ENCODE measurements around the gene ATG16L1. TPM values are rescaled to one million over a fixed set of nuclear protein-coding genes. Genes with fewer than 3 reads are reported as not detected.

Gene ATG16L1
- total and polyA plus RNA-seq, 2 experiments from 2014 or later: 15.3 to 37.9 TPM

DNA sequence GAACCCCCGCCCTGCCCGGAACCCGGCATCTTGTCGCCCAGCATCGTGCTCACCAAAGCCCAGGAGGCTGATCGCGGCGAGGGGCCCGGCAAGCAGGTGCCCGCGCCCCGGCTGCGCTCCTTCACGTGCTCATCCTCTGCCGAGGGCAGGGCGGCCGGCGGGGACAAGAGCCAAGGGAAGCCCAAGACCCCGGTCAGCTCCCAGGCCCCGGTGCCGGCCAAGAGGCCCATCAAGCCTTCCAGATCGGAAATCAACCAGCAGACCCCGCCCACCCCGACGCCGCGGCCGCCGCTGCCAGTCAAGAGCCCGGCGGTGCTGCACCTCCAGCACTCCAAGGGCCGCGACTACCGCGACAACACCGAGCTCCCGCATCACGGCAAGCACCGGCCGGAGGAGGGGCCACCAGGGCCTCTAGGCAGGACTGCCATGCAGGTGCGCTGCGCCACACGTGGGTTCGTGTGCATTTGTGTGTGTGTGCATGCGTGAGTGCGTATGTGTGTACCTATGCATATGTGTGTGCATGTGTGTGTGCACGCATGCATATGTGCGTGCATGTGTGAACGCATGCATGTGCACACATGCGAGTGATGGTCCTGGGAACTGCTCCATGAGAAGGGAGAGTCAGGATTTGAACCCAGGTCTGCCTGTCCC is 47.1 kb upstream of the ATG16L1 start (continued):
- TF ChIP-seq, protein P1, sequence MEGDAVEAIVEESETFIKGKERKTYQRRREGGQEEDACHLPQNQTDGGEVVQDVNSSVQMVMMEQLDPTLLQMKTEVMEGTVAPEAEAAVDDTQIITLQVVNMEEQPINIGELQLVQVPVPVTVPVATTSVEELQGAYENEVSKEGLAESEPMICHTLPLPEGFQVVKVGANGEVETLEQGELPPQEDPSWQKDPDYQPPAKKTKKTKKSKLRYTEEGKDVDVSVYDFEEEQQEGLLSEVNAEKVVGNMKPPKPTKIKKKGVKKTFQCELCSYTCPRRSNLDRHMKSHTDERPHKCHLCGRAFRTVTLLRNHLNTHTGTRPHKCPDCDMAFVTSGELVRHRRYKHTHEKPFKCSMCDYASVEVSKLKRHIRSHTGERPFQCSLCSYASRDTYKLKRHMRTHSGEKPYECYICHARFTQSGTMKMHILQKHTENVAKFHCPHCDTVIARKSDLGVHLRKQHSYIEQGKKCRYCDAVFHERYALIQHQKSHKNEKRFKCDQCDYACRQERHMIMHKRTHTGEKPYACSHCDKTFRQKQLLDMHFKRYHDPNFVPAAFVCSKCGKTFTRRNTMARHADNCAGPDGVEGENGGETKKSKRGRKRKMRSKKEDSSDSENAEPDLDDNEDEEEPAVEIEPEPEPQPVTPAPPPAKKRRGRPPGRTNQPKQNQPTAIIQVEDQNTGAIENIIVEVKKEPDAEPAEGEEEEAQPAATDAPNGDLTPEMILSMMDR (conservative IDR thresholded peaks at IDR 0.05; ENCODE audit: low read depth in 2 of 2): no peak

DNA sequence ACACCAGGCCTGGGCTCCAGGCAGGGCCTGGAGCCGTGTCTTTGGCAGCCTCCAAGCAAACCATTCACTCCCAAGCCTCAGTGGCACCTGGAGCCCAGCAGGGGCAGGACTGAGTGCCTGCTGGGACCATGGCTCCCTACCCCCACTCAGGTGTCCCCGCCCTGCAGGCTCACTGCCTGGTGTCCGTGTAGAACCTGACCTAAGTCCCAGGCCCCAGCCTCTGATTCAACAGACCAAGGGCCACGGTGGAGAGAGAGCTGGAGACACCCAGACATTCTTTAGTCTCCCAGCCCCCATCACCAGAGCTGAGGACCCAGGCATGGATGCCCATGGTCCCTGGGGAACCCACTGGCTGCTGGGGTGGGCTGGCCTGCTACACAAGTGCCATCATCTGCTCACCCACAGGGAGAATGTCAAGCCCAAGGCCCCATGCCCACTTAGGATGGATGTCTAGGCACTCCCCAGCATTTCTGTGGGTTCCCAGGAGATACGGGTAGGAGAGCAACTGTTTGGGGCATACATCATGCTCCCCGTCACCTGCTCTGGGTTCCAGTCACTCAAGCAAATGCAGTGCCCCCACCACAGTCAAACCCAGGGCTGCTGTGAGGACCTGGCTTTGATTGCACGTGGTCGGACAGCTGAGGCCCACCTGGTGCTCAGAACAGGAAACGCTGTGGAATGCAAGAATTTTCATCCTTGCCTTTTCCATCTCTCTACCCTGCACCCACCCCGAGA is 42.9 kb upstream of the ATG16L1 start:
- Mint-ChIP-seq H3K27ac (no peak overlapping the region), H3K9me3 (peaks cover 8% of the 10 kb centered on the region), H3K4me3 (peak overlapping the region; percentile 46; the same call in 1 of the 3 replicates), H3K27me3 (ENCODE audit: insufficient read depth, low read depth, poor library complexity) (peaks cover 24% of the 10 kb centered on the region), H3K4me1 (peaks cover 35% of the 10 kb centered on the region), H3K36me3 (ENCODE audit: low read depth) (peaks cover 6% of the 10 kb centered on the region)
- no peaks in the 10 kb centered on the region for H3K79me2 ChIP-seq (replicated peaks; ENCODE audit: insufficient read depth)
- H2AFZ ChIP-seq: peak overlapping the region; percentile 7; the same call in 1 of the 2 replicates
- no peaks in the 10 kb centered on the region for H4K20me1 ChIP-seq (replicated peaks; ENCODE audit: insufficient read depth)
- no peak overlapping the region; the same call in 1 of the 2 replicates for H3K4me3 ChIP-seq
- H3K36me3 ChIP-seq (ENCODE audit: insufficient read depth): no peaks in the 10 kb centered on the region
- H3K27ac ChIP-seq (ENCODE audit: low read depth): peak overlapping the region; percentile 90; the same call in 1 of the 2 replicates
- H3K9me2 ChIP-seq (ENCODE audit: insufficient read depth): no peaks in the 10 kb centered on the region
- ATAC-seq: no peak
- H3K4me2 ChIP-seq: peak overlapping the region; percentile 74
- TF ChIP-seq, protein P2, sequence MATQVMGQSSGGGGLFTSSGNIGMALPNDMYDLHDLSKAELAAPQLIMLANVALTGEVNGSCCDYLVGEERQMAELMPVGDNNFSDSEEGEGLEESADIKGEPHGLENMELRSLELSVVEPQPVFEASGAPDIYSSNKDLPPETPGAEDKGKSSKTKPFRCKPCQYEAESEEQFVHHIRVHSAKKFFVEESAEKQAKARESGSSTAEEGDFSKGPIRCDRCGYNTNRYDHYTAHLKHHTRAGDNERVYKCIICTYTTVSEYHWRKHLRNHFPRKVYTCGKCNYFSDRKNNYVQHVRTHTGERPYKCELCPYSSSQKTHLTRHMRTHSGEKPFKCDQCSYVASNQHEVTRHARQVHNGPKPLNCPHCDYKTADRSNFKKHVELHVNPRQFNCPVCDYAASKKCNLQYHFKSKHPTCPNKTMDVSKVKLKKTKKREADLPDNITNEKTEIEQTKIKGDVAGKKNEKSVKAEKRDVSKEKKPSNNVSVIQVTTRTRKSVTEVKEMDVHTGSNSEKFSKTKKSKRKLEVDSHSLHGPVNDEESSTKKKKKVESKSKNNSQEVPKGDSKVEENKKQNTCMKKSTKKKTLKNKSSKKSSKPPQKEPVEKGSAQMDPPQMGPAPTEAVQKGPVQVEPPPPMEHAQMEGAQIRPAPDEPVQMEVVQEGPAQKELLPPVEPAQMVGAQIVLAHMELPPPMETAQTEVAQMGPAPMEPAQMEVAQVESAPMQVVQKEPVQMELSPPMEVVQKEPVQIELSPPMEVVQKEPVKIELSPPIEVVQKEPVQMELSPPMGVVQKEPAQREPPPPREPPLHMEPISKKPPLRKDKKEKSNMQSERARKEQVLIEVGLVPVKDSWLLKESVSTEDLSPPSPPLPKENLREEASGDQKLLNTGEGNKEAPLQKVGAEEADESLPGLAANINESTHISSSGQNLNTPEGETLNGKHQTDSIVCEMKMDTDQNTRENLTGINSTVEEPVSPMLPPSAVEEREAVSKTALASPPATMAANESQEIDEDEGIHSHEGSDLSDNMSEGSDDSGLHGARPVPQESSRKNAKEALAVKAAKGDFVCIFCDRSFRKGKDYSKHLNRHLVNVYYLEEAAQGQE (IDR thresholded peaks at IDR 0.05; ENCODE audit: unreplicated experiment): no peak
- no peak for TF ChIP-seq POLR2AphosphoS5 (IDR thresholded peaks at IDR 0.05; ENCODE audit: low read depth)
- TF ChIP-seq ZNF114 (CRISPR knock-in tag; IDR thresholded peaks at IDR 0.05): no peak
- no peak for TF ChIP-seq CREB1 (CRISPR knock-in tag; IDR thresholded peaks at IDR 0.05; ENCODE audit: low read depth)
- TF ChIP-seq, protein P1 (conservative IDR thresholded peaks at IDR 0.05; ENCODE audit: low read depth in 2 of 2): no peak
- H3K27me3 ChIP-seq (ENCODE audit: insufficient read depth): no peaks in the 10 kb centered on the region
- H3K4me1 ChIP-seq (ENCODE audit: insufficient read depth): peaks cover 20% of the 10 kb centered on the region
- DNase-seq (ENCODE audit: low spot score): no peak
- peaks cover 8% of the 10 kb centered on the region; the same call in 1 of the 2 replicates for H3F3A ChIP-seq (replicated peaks; ENCODE audit: low read depth)
